Coronary artery (tissue), 2 donors: ENCODE measurements around the gene FOXD2.

Source experiments
- DNase-seq: peaks from one replicate; pipeline ENCODE4 v3.0.0-alpha.2; 2017; ENCODE audit warnings: low spot score
- H3K27ac ChIP-seq, 2 donors: fragments of 200-600 bp; sonication (generic); one replicate each; pipeline ENCODE4 v1.5.1; 2016 to 2019
- H3K4me3 ChIP-seq: fragments of 200-600 bp; sonication (generic); 2 replicates; pipeline ENCODE4 v1.5.1; 2016; ENCODE audit warnings: mild to moderate bottlenecking, moderate library complexity
- TF ChIP-seq, protein P1 (sequence below): fragments of 200-600 bp; sonication (generic); IDR thresholded peaks from one replicate; pipeline ENCODE4 v1.5.1; 2019; ENCODE audit warnings: antibody characterized with exemption

FOXD2 gene

DNA sequence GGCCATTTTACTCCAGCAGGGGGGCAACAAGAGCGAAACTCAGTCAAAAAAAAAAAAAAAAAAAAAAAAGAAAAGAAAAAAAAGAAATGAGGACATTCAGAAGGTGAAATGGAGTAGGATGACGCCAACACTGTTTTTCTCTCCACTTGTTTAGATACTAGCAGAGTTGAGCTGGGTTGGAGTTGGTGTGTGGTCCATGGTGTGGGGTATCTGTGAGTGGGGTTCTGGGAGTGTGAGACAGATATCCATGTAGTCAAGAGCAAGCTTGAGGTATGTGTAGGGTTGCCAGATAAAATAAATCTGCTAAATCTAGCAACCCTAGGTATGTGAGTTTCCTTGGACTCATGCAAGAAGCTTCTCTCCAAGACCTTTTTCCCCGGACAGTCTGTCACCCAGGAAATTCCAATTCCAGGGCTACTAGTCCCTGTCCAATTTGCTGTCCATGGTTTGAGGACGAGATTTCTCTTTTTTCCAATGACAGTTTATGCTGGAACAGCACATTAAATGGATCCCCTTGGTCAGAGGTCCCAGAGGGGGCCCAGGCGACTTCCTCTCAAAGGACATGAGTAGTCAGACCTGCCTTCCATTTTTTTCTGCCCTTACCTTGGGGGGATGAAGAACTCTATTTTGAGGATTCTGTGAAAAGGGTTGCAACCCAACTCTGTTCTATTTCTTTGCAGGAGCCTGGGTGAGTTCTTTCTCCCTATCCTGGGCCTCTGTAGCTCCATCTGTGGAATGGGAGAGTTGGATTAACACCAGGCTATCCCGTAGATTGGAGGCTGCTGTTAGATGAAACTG is 2.1 kb upstream of the FOXD2 start:
- Histone ChIP-seq H3K4me3 (peak overlapping the region; percentile 85), H3K27ac (no peak overlapping the region)
- DNase-seq, result no peak
- TF ChIP-seq, protein P1, sequence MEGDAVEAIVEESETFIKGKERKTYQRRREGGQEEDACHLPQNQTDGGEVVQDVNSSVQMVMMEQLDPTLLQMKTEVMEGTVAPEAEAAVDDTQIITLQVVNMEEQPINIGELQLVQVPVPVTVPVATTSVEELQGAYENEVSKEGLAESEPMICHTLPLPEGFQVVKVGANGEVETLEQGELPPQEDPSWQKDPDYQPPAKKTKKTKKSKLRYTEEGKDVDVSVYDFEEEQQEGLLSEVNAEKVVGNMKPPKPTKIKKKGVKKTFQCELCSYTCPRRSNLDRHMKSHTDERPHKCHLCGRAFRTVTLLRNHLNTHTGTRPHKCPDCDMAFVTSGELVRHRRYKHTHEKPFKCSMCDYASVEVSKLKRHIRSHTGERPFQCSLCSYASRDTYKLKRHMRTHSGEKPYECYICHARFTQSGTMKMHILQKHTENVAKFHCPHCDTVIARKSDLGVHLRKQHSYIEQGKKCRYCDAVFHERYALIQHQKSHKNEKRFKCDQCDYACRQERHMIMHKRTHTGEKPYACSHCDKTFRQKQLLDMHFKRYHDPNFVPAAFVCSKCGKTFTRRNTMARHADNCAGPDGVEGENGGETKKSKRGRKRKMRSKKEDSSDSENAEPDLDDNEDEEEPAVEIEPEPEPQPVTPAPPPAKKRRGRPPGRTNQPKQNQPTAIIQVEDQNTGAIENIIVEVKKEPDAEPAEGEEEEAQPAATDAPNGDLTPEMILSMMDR, result no peak

DNA sequence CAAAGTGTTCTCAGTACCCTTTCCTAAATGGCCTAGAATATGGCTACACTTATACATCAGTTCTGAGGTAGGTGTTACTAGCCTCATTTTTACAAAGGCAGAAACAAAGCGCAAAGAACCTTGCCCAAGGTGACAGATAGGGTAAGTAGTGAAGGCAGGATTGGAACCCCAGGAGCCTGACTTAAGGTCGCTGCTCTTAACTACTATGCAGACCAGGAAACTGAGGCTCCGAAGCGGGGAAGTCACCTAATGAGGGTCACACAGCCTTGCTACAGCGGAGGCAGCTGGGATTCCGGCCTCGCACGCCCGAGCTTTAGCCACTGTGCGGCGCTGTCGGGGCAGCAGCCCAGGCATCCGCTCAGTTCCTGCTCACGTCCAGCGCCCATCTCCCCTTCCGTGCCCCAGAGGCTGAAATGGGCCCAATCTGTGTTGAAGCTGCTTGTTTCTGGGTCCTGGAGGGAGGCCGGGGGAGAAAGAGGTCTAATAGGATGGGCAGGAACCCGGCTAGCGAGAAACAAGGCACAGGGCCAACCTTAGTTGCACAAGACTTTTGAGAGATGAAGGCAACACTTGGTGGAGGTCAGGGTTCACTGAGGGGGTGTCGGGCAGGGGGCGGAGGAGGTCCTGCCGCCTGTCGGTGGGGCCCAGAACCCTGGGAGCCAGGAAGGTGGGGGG is 1.4 kb upstream of the FOXD2 start:
- Histone ChIP-seq H3K27ac (peak overlapping the region; percentile 84 to 92), H3K4me3 (peak overlapping the region; percentile 85)
- TF ChIP-seq, protein P1, result peak; percentile 94
- peak; percentile 86 for DNase-seq

DNA sequence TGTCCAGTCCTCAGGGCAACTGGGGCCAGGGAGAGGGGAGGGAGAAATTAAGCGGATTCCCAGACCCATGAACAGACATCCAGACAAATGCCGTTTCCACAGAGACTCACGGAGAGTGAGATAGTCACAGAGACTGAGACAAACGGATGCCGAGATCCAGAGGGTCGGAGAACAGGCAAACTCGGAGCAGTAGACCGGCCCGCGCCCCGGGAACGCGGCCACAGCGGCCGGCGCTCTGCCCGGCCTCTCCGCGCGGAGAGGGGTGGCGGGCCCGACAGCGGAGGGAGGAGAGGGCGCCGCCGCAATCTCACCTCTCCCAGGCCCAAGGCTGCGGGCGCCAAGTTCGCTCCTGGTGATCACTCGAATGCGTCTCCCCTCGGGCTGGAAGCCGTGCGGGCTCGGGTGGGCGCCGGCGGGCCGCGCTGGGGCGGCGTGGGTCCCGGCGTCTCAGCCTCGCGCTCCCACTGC is 831 bp upstream of the FOXD2 start:
- peak overlapping the region; percentile 84 to 92 for H3K27ac ChIP-seq
- no peak for DNase-seq
- peak overlapping the region; percentile 85 for H3K4me3 ChIP-seq
- TF ChIP-seq, protein P1, result no peak

DNA sequence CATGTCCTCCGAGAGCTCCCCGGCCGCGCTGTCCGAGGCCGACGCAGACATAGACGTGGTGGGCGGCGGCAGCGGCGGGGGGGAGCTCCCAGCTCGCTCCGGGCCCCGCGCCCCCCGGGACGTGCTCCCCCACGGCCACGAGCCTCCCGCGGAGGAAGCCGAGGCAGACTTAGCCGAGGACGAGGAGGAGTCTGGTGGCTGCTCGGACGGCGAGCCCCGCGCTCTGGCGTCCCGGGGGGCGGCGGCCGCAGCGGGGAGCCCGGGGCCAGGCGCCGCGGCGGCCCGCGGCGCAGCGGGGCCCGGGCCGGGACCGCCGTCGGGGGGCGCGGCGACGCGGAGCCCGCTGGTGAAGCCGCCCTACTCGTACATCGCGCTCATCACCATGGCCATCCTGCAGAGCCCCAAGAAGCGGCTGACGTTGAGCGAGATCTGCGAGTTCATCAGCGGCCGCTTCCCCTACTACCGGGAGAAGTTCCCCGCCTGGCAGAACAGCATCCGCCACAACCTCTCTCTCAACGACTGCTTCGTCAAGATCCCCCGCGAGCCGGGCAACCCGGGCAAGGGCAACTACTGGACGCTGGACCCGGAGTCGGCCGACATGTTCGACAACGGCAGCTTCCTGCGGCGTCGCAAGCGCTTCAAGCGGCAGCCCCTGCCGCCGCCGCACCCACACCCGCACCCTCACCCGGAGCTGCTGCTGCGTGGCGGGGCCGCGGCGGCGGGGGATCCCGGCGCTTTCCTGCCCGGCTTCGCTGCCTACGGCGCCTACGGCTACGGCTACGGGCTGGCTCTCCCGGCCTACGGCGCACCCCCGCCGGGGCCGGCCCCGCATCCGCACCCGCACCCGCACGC is 547 bp downstream of the FOXD2 start:
- TF ChIP-seq, protein P1, result no peak
- Histone ChIP-seq H3K27ac (peak overlapping the region; percentile 84 to 92), H3K4me3 (peak overlapping the region; percentile 85)
- no peak for DNase-seq

DNA sequence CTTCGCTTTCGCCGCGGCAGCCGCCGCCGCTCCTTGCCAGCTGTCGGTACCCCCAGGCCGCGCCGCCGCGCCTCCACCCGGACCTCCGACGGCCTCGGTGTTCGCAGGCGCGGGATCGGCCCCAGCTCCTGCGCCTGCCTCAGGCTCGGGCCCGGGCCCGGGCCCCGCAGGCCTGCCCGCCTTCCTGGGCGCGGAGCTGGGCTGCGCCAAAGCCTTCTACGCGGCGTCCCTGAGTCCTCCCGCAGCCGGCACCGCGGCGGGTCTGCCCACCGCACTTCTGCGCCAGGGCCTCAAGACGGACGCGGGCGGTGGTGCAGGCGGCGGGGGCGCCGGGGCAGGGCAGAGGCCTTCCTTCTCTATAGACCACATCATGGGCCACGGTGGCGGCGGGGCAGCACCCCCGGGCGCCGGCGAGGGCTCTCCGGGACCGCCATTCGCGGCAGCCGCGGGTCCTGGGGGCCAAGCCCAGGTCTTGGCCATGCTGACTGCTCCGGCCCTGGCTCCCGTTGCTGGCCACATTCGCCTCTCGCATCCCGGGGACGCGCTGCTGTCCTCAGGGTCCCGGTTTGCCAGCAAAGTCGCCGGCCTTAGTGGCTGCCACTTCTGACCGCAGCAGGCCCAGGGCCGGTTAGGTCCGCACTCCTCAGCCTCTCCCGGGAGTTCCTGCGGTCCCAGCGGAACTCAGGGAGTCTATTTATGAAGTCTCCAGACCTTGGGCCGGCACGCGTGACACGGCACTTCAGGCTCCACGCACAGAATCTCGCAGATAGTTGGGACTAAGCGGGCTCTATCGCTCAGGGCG is 1.4 kb downstream of the FOXD2 start:
- Histone ChIP-seq H3K27ac (peak overlapping the region in 1 of 2 donors; percentile 92), H3K4me3 (peak overlapping the region; percentile 85)
- TF ChIP-seq, protein P1, result no peak
- no peak for DNase-seq
